Measurements from ENCODE around the gene GPC3.

GRCh38 chrX:134023851-134024281, 38.5 kb upstream of the GPC3 start:
- no peak for TF ChIP-seq POLR2A (IDR thresholded peaks at IDR 0.05; ENCODE audit: low read length)
- TF ChIP-seq, protein P1, sequence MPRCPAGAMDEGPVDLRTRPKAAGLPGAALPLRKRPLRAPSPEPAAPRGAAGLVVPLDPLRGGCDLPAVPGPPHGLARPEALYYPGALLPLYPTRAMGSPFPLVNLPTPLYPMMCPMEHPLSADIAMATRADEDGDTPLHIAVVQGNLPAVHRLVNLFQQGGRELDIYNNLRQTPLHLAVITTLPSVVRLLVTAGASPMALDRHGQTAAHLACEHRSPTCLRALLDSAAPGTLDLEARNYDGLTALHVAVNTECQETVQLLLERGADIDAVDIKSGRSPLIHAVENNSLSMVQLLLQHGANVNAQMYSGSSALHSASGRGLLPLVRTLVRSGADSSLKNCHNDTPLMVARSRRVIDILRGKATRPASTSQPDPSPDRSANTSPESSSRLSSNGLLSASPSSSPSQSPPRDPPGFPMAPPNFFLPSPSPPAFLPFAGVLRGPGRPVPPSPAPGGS (IDR thresholded peaks at IDR 0.05): no peak
- TF ChIP-seq NR3C1 (IDR thresholded peaks at IDR 0.05): no peak
- TF ChIP-seq CBX8 (IDR thresholded peaks at IDR 0.05): no peak
- TF ChIP-seq NFE2L2 (conservative IDR thresholded peaks at IDR 0.05; ENCODE audit: low read length): no peak
